GM19238 (cell line): ENCODE measurements around the gene TRPM2.
"Not testable (repeated sequence)": the region's sequence is repeated elsewhere in the genome, so short reads cannot be mapped to it uniquely, and the experiment has no call there.

Source experiments
- DNase-seq: peaks from one replicate; pipeline ENCODE4 v3.0.0; 2011; ENCODE audit warnings: low spot score; ENCODE audit not compliant: insufficient read length

Gene TRPM2

DNA sequence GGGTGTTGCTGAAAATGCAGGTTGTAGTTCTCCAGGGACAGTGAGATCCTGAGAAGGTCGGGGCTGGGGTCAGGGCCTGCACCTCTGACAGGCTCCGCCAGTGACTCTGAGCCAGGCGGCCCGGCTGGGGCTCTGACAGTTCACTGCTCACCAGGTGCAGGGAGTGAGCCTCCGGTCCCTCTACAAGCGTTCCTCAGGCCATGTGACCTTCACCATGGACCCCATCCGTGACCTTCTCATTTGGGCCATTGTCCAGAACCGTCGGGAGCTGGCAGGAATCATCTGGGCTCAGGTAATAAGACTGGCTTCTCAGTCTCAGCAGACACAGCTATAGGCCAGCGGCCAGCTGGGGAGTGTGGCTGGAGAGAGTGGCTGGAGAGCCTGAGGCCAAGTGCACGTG is 41.8 kb downstream of the TRPM2 start:
- DNase-seq: no peak

DNA sequence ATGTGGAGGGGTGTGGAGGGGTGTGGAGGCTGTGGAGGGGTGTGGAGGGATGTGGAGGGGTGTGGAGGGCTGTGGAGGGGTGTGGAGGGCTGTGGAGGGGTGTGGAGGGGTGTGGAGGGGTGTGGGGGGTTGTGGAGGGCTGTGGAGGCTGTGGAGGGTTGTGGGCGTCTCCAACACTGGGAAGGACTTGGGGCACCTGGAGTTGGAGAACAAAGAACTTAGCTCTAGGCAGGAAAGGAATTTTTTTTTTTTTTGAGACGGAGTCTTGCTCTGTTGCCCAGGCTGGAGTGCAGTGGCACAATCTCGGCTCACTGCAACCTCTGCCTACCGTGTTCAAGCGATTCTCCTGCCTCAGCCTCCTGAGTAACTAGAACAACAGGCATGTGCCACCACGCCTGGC is 43.4 kb downstream of the TRPM2 start:
- DNase-seq: not testable (repeated sequence)

DNA sequence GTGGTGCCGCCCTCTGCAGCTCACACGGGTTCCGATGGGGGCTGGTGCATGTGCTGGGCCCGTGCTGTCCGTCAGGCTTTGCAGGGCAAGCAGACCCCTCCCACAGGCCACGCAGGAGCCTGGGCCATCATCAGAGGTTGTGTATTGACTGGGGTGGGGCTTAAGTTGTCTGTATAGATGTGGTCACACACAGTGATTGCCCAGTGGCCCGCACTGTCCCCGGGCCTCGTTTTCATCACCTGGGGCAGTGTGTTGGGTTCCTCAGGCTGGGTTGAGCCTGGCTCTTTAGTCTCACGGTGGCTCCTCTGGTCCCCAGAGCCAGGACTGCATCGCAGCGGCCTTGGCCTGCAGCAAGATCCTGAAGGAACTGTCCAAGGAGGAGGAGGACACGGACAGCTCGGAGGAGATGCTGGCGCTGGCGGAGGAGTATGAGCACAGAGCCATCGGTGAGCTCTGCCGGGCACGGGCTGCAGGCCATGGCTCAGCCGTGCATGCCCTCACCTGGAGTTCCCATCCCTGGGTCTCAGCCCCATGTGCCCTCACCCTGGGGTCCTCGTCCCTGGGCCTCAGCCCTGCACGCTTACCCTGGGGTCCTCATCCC is 44.1 kb downstream of the TRPM2 start:
- DNase-seq: no peak

GRCh38 chr21:44398499-44398898 is 45.1 kb downstream of the TRPM2 start:
- no peak for DNase-seq

GRCh38 chr21:44399151-44399954 is 45.9 kb downstream of the TRPM2 start:
- DNase-seq: no peak

GRCh38 chr21:44399955-44400790 is 46.8 kb downstream of the TRPM2 start:
- DNase-seq: no peak

DNA sequence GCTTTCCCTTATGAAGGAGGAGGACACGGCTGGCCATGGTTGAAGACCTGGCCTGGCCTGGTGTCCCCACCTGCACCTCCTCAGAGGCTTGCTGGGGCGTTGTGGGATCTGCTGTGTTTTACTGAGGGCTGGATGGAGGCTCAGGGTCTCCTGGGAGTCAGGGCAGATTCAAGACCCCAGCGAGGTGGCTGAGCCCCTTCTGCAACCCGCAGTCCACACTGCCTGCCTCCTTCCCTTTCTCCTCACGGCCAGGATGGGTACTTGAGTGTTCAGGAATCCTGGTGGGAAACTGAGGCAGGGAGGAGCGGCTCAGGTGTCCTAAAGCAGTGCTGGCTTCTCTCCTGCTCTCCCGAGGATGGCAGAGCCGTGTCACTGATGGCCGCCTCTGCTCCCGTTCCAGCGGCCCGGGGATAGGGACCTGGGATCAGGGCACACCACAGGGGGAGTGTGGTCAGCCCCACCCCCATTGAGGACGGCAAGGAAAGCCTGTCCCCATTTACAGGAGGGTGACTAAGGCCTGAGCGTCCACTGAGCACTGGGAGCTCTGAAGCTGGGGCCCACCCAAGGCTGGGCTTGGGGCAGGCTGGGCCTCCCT is 47.5 kb downstream of the TRPM2 start:
- no peak for DNase-seq

- no peak for DNase-seq
These were observed 48.2 kb downstream of the TRPM2 start for GRCh38 chr21:44401386-44402160.

DNA sequence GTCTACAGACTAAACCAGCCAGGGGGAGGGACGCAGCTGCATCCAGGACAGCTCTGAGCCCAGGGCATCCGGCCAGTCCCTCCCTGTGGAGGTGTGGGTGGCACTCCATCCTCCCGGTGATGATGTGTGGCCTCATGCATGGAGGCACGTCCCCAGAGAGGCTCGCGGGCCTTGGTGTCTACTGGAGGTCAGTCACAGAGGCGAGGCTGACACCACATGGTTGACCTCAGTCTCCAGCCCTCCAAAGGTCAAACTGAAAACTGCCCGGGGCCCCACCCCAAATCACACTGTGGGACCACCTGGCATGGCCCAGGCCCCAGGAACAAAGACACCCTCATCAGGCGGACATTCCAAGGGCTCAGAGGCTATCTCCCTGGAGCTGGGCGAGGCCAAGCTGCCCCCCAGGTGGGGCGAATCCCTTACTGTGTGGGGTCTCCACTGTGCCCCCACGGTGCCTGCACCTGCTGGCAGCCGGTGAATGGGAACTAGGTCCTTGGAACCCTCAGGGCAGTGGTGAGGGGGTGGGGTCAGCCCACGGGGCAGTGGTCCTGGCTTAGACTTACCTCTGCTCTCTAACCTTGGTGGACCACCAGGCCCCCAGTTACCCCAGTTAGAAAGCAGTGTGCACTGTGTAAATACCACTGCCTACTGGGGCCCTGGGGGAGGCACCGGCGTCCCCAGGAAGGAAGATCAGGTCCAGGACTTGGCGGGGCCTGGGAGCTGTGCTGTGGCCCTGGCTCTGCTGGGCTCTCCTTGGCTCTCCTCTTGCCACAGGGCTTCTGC is 49.1 kb downstream of the TRPM2 start:
- no peak for DNase-seq

DNA sequence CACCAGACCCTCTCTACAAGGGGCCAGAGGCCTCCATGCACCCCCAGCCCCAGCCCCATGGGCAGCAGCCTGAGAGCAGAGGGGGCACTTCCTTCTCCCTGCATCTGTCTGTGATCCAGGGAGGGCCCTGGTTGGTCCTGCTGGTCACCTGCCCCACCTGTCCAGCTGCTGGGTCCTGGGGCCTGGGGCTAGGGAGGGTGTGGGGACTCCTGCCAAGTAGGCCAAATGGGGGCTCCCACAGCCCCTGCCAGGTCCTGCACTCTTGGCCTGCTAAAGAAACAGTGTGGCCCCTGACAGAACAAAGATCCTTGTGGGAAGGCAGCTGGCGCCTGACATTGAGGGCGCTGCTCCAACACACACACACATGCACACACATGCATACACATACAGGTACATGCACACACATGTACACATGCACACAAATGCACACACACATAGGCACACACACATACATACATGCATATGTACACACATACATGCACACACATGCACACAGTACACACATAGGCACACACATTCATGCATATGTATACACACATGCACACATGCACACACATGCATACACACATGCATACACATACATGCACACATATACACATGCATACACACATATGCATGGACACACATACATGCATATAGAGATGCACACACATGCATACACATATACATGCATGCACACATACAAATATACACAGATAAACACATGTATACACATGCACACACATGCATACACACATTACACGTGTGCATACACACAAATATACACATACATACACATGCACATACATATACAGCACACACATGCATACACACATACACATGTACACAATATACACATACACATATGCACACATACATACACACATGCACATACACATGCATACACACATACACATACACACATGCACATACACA is 49.9 kb downstream of the TRPM2 start:
- no peak for DNase-seq

- DNase-seq: not testable (repeated sequence)
These were observed 51.1 kb downstream of the TRPM2 start for GRCh38 chr21:44404482-44404881.

DNA sequence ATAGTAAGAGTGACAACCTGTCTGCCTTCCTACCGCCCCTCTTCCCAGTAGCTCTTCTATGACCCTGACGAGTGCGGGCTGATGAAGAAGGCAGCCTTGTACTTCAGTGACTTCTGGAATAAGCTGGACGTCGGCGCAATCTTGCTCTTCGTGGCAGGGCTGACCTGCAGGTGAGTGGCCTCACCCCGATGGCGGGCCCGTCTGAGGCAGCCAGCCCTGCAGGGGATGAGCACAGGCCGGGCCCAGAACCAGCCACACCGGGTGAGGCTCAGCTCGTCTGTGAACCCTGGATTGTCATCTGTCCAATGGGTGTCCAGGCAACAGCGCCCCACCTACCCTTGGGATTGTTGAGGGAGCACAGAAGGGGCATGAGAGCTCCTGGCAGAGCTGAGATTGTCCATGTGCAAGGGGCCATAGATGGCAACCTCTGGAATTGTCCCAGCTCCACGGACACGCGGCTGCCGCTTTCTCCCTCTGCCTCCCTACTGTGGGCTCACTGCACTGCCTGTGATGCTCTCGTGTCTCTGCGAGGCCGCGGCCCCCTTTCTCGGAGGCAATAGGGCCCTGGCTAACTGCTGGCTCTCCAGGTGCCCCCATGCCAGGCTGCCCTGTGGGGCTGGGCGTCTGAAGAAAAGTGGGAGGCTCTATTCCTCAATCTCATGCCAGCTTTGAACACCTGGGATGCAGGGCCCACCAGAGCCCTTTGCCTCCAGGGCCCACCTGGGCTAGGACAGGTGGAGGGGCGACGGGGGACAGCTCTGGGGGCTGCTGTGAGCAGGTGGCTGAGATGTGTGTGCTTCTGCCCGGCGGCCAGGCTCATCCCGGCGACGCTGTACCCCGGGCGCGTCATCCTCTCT is 51.9 kb downstream of the TRPM2 start:
- no peak for DNase-seq

GRCh38 chr21:44405948-44406872 is 52.8 kb downstream of the TRPM2 start:
- no peak for DNase-seq

- DNase-seq: no peak
These were observed 53.5 kb downstream of the TRPM2 start for GRCh38 chr21:44406953-44407352.

GRCh38 chr21:44407493-44407892 is 54.1 kb downstream of the TRPM2 start:
- no peak for DNase-seq

GRCh38 chr21:44408226-44408625 is 54.8 kb downstream of the TRPM2 start:
- DNase-seq: no peak
